Measurements from ENCODE around the gene AURKB. TPM values are rescaled to one million over a fixed set of nuclear protein-coding genes. Genes with fewer than 3 reads are reported as not detected.
A peak's percentile ranks its signal among the peaks of the same experiment; 100 is the strongest.

The AURKB gene
- total and polyA plus RNA-seq, 2 of the 13 experiments (the other 11 are each of a cell fraction or from before 2014, with no cell fraction given), result 29.5 to 75.3 TPM

DNA sequence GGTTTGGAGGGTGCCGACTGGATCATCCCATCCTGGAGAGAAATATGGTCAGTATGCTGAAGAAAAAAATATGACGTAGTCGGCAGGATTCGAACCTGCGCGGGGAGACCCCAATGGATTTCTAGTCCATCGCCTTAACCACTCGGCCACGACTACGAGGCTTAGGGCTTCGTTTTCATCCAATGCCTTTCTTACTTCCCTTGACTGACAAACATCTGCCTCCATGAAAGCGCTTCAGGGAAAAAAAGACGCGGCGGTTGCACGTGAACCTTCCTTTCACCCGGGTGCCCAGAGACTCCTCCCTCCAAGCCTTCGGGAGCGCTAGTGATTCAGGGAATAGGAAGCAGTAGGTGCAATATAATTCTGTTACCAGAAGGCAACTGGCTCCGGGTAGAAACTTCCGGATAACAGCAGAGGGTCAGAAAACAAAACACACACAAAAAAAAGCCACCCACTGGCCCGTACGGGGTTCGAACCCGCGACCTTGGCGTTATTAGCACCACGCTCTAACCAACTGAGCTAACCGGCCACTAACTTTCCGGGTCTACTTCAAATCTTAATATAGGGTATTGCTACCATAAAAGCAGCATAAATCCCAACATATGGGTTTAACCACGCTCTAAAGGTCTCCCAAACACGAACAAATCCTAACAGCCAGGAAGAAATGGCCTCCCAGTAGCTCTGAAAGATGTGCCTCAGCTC is 16.3 kb upstream of the AURKB start (continued):
- TF ChIP-seq NCOR1 (IDR thresholded peaks at IDR 0.05; ENCODE audit: borderline replicate concordance, low read length), result no peak
- peak; percentile 31 to 64 for TF ChIP-seq MAFK (conservative IDR thresholded peaks at IDR 0.05 in 1 of 2, IDR thresholded peaks at IDR 0.05 in 1 of 2; ENCODE audit: low read length in 2 of 2)
- no peak for TF ChIP-seq ZNF264 (CRISPR knock-in tag; IDR thresholded peaks at IDR 0.05)
- no peak for TF ChIP-seq BORCS8-MEF2B (CRISPR knock-in tag; IDR thresholded peaks at IDR 0.05)
- TF ChIP-seq ZNF44 (CRISPR knock-in tag; IDR thresholded peaks at IDR 0.05), result no peak
- no peak for TF ChIP-seq ZMAT3 (CRISPR knock-in tag; conservative IDR thresholded peaks at IDR 0.05)
- TF ChIP-seq ZNF432 (CRISPR knock-in tag; IDR thresholded peaks at IDR 0.05; ENCODE audit: borderline replicate concordance), result no peak
- TF ChIP-seq NR2F1 (CRISPR knock-in tag; IDR thresholded peaks at IDR 0.05), result no peak
- TF ChIP-seq LRRFIP1 (CRISPR knock-in tag; conservative IDR thresholded peaks at IDR 0.05), result no peak
- no peak for TF ChIP-seq ZNF749 (CRISPR knock-in tag; IDR thresholded peaks at IDR 0.05; ENCODE audit: borderline replicate concordance)
- no peak for TF ChIP-seq FOXP1 (IDR thresholded peaks at IDR 0.05)
- no peak for TF ChIP-seq FOXP1 (CRISPR knock-in tag; IDR thresholded peaks at IDR 0.05)
- TF ChIP-seq SIN3A (IDR thresholded peaks at IDR 0.05; ENCODE audit: borderline replicate concordance, low read depth, low read length), result no peak
- no peak for TF ChIP-seq ZNF235 (CRISPR knock-in tag; IDR thresholded peaks at IDR 0.05; ENCODE audit: borderline replicate concordance)
- TF ChIP-seq, protein P1, sequence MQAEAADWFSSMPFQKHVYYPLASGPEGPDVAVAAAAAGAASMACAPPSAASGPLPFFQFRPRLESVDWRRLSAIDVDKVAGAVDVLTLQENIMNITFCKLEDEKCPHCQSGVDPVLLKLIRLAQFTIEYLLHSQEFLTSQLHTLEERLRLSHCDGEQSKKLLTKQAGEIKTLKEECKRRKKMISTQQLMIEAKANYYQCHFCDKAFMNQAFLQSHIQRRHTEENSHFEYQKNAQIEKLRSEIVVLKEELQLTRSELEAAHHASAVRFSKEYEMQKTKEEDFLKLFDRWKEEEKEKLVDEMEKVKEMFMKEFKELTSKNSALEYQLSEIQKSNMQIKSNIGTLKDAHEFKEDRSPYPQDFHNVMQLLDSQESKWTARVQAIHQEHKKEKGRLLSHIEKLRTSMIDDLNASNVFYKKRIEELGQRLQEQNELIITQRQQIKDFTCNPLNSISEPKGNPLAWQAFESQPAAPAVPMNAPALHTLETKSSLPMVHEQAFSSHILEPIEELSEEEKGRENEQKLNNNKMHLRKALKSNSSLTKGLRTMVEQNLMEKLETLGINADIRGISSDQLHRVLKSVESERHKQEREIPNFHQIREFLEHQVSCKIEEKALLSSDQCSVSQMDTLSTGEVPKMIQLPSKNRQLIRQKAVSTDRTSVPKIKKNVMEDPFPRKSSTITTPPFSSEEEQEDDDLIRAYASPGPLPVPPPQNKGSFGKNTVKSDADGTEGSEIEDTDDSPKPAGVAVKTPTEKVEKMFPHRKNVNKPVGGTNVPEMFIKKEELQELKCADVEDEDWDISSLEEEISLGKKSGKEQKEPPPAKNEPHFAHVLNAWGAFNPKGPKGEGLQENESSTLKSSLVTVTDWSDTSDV (CRISPR knock-in tag; IDR thresholded peaks at IDR 0.05), result no peak
- TF ChIP-seq POLR2G (IDR thresholded peaks at IDR 0.05; ENCODE audit: low read depth, low read length), result peak; percentile 48; the same call in 1 of the 2 replicates
- TF ChIP-seq ZNF609 (CRISPR knock-in tag; IDR thresholded peaks at IDR 0.05; ENCODE audit: borderline replicate concordance), result no peak
- TF ChIP-seq MAF1 (CRISPR knock-in tag; IDR thresholded peaks at IDR 0.05; ENCODE audit: borderline replicate concordance), result no peak
- no peak for TF ChIP-seq SMAD9 (CRISPR knock-in tag; IDR thresholded peaks at IDR 0.05)
- TF ChIP-seq SOX6 (IDR thresholded peaks at IDR 0.05), result no peak
- no peak for TF ChIP-seq SOX6 (CRISPR knock-in tag; IDR thresholded peaks at IDR 0.05)

Measured in HepG2 (cell line).